BJ (cell line): ENCODE data around the gene NINL. TPM values are rescaled to one million over a fixed set of nuclear protein-coding genes. Genes with fewer than 3 reads are reported as not detected.

Experiments used
- CTCF ChIA-PET: fragments of 350-600 bp; formaldehyde crosslinking; extraction: SDS; loops from one replicate; lab custom pipeline; 2021; ENCODE audit warnings: antibody characterized with exemption, inconsistent platforms; lab: Yijun Ruan, JAX
- POLR2A ChIA-PET: fragments of 300-600 bp; sonication (Branson Sonifier 250); formaldehyde crosslinking; extraction: SDS; loops from one replicate; lab custom pipeline; 2021; ENCODE audit warnings: antibody characterized with exemption; lab: Charles Lee
- DNase-seq: peaks from one replicate; pipeline ENCODE4 v3.0.0-alpha.2; 2011; ENCODE audit warnings: low read depth
- H3K27me3 ChIP-seq: 2 replicates; pipeline ENCODE4 v1.6.0; 2011; ENCODE audit warnings: low read length; ENCODE audit not compliant: control insufficient read depth, insufficient read depth
- H3K36me3 ChIP-seq: 2 replicates; pipeline ENCODE4 v1.5.1; 2011; ENCODE audit warnings: low read length; ENCODE audit not compliant: control insufficient read depth, insufficient read depth
- H3K4me3 ChIP-seq: 2 replicates; pipeline ENCODE4 v1.5.1; 2011; ENCODE audit warnings: low read depth, mild to moderate bottlenecking, control low read depth, low read length
- CTCF ChIP-seq: IDR thresholded peaks from 2 replicates; pipeline ENCODE4 v1.5.1; 2011; ENCODE audit warnings: low read depth, mild to moderate bottlenecking, control low read depth, inconsistent platforms, low read length, moderate library complexity; ENCODE audit not compliant: insufficient read depth
- polyA plus RNA-seq: library from polyadenylated mRNA; depleted of rRNA; stranded (reverse); fragments of >200 nt; gene quantifications from 2 replicates; pipeline ENCODE4 v1.2.3, GENCODE V29; 2011

The NINL gene
- polyA plus RNA-seq, 1 experiment = 6.2 TPM

GRCh38 chr20:25497586-25498279 lies 87.6 kb downstream of the NINL start:
- no peak for TF ChIP-seq CTCF
- H3K27me3 ChIP-seq = no peaks in the 10 kb centered on the region
- no peak overlapping the region for H3K4me3 ChIP-seq
- DNase-seq = no peak
- ChIA-PET POLR2A (no interaction called here), CTCF (interaction anchor here (1.1 kb wide), 1 partner anchor 12 kb away, joined by 3 read pairs; no protein-coding TSS in a partner anchor)
- peaks cover 2% of the 10 kb centered on the region; the same call in 1 of the 2 replicates for H3K36me3 ChIP-seq

GRCh38 chr20:25496968-25497401 lies 88.3 kb downstream of the NINL start:
- POLR2A ChIA-PET = no interaction called here
- DNase-seq = no peak
- Histone ChIP-seq H3K36me3 (peaks cover 2% of the 10 kb centered on the region; the same call in 1 of the 2 replicates), H3K4me3 (no peak overlapping the region), H3K27me3 (no peaks in the 10 kb centered on the region)
- CTCF ChIA-PET = interaction anchor here (1.1 kb wide), 2 partner anchors 9 to 13 kb away, joined by 3 read pairs; no protein-coding TSS in a partner anchor
- TF ChIP-seq CTCF = no peak

- no peaks in the 10 kb centered on the region for H3K27me3 ChIP-seq
- no peak for DNase-seq
- TF ChIP-seq CTCF = no peak
- H3K36me3 ChIP-seq = peaks cover 2% of the 10 kb centered on the region; the same call in 1 of the 2 replicates
- ChIA-PET POLR2A (no interaction called here), CTCF (interaction anchor here (1.1 kb wide), 2 partner anchors 10 to 13 kb away, joined by 3 read pairs; no protein-coding TSS in a partner anchor)
- H3K4me3 ChIP-seq = no peak overlapping the region
Observed at GRCh38 chr20:25496165-25496967, 89.0 kb downstream of the NINL start.

- no peak for DNase-seq
- CTCF ChIA-PET = no interaction called here
- no peak overlapping the region for H3K4me3 ChIP-seq
- POLR2A ChIA-PET = no interaction called here
- TF ChIP-seq CTCF = no peak
- peaks cover 2% of the 10 kb centered on the region; the same call in 1 of the 2 replicates for H3K36me3 ChIP-seq
- H3K27me3 ChIP-seq = no peaks in the 10 kb centered on the region
Observed at GRCh38 chr20:25495189-25495824, 90.0 kb downstream of the NINL start.
